ENCODE results near the gene PIAS4. TPM values are rescaled to one million over a fixed set of nuclear protein-coding genes. Genes with fewer than 3 reads are reported as not detected.
"Not testable (repeated sequence)": the region's sequence is repeated elsewhere in the genome, so short reads cannot be mapped to it uniquely, and the experiment has no call there.

The PIAS4 gene
- total and polyA plus RNA-seq, 10 of the 15 experiments (the other 5 are each of a cell fraction or from before 2014, with no cell fraction given): 0.13 to 25.1 (median 11.3) TPM

GRCh38 chr19:3995607-3996006 lies 11.9 kb upstream of the PIAS4 start:
- Histone ChIP-seq H3K27me3 (replicated peaks in 1 of 2; ENCODE audit: control insufficient read depth in 2 of 2, insufficient read depth in 2 of 2, low read length in 1 of 2) (no peaks in the 10 kb centered on the region), H3K79me2 (ENCODE audit: control insufficient read depth, insufficient read depth, low read length) (no peaks in the 10 kb centered on the region), H4K20me1 (ENCODE audit: control insufficient read depth, insufficient read depth) (no peaks in the 10 kb centered on the region), H2AFZ (ENCODE audit: control insufficient read depth, low read depth, low read length) (no peak overlapping the region), H3K4me1 (ENCODE audit: control insufficient read depth, insufficient read depth, low read length) (no peaks in the 10 kb centered on the region), H3K36me3 (ENCODE audit: control insufficient read depth in 2 of 2, insufficient read depth in 2 of 2, low read length in 1 of 2) (no peaks in the 10 kb centered on the region), H3K9ac (ENCODE audit: control insufficient read depth, insufficient read depth, low read length) (no peak overlapping the region), H3K4me3 (no peak overlapping the region), H3K27ac (ENCODE audit: control insufficient read depth, insufficient read depth) (no peak overlapping the region), H3K4me2 (ENCODE audit: control insufficient read depth, insufficient read depth) (no peak overlapping the region), H3K9me3 (replicated peaks; ENCODE audit: control insufficient read depth, insufficient read depth, low read length) (no peaks in the 10 kb centered on the region)
- BruUV-seq (replicated peaks): no TSS peak
- in situ Hi-C loops (cut with MboI): no loop called here
- intact Hi-C loops (cut with micrococcal nuclease; ENCODE audit: unreplicated experiment): no loop called here
- DNase-seq (ENCODE audit: low read depth, low spot score) (no peak), ATAC-seq (no peak), FAIRE-seq (no peak)
- TF ChIP-seq NFYA (IDR thresholded peaks at IDR 0.05; ENCODE audit: borderline replicate concordance, low read depth, low read length) (no peak), NFXL1 (IDR thresholded peaks at IDR 0.05; ENCODE audit: borderline replicate concordance) (no peak), NR2C1 (IDR thresholded peaks at IDR 0.05) (no peak), KLF5 (IDR thresholded peaks at IDR 0.05; ENCODE audit: partially characterized antibody) (no peak)
- ChIA-PET RAD21 (ENCODE audit: unreplicated experiment) (interaction anchor here (1.0 kb wide), 1 partner anchor 10 kb away, joined by 3 read pairs; the partner anchor contains the start of gene EEF2), SMC1A (ENCODE audit: uncharacterized antibody, unreplicated experiment) (no interaction called here), POLR2A (interaction anchor here (0.7 to 1.0 kb wide), 2 partner anchors 11 to 117 kb away, joined by 3 to 6 read pairs; partner anchors contain the start of gene EEF2), CTCF (no interaction called here)
- WGBS (ENCODE audit: insufficient coverage, insufficient replicate concordance, low lambda C conversion rate, missing lambda C conversion rate): 62% methylated on average over 6 of the region's 6 CpGs

GRCh38 chr19:3998667-3999412 lies 8.7 kb upstream of the PIAS4 start:
- BruUV-seq (replicated peaks); H3K27me3 ChIP-seq (replicated peaks in 1 of 2; ENCODE audit: control insufficient read depth in 2 of 2, insufficient read depth in 2 of 2, low read length in 1 of 2); H3K9me3 ChIP-seq (replicated peaks; ENCODE audit: control insufficient read depth, insufficient read depth, low read length); H3K27ac ChIP-seq (ENCODE audit: control insufficient read depth, insufficient read depth); H4K20me1 ChIP-seq (ENCODE audit: control insufficient read depth, insufficient read depth); H3K4me2 ChIP-seq (ENCODE audit: control insufficient read depth, insufficient read depth); H3K9ac ChIP-seq (ENCODE audit: control insufficient read depth, insufficient read depth, low read length); intact Hi-C loops (cut with micrococcal nuclease; ENCODE audit: unreplicated experiment); H3K4me1 ChIP-seq (ENCODE audit: control insufficient read depth, insufficient read depth, low read length); H3K4me3 ChIP-seq; POLR2A ChIA-PET; RAD21 ChIA-PET (ENCODE audit: unreplicated experiment); in situ Hi-C loops (cut with MboI); DNase-seq (ENCODE audit: low read depth, low spot score); H3K36me3 ChIP-seq (ENCODE audit: control insufficient read depth in 2 of 2, insufficient read depth in 2 of 2, low read length in 1 of 2); H2AFZ ChIP-seq (ENCODE audit: control insufficient read depth, low read depth, low read length); ATAC-seq; H3K79me2 ChIP-seq (ENCODE audit: control insufficient read depth, insufficient read depth, low read length); CTCF ChIA-PET; FAIRE-seq: not testable (repeated sequence)
- 76% methylated on average over 23 of the region's 29 CpGs for WGBS (ENCODE audit: insufficient coverage, insufficient replicate concordance, low lambda C conversion rate, missing lambda C conversion rate)
- SMC1A ChIA-PET (ENCODE audit: uncharacterized antibody, unreplicated experiment): interaction anchor here (0.7 kb wide), 1 partner anchor 103 kb away, joined by 3 read pairs; no protein-coding TSS in a partner anchor

- H3K27me3 ChIP-seq (replicated peaks in 1 of 2; ENCODE audit: control insufficient read depth in 2 of 2, insufficient read depth in 2 of 2, low read length in 1 of 2); FAIRE-seq; H3K4me2 ChIP-seq (ENCODE audit: control insufficient read depth, insufficient read depth); H4K20me1 ChIP-seq (ENCODE audit: control insufficient read depth, insufficient read depth); H3K9me3 ChIP-seq (replicated peaks; ENCODE audit: control insufficient read depth, insufficient read depth, low read length); H2AFZ ChIP-seq (ENCODE audit: control insufficient read depth, low read depth, low read length); H3K4me1 ChIP-seq (ENCODE audit: control insufficient read depth, insufficient read depth, low read length); intact Hi-C loops (cut with micrococcal nuclease; ENCODE audit: unreplicated experiment); H3K4me3 ChIP-seq; H3K36me3 ChIP-seq (ENCODE audit: control insufficient read depth in 2 of 2, insufficient read depth in 2 of 2, low read length in 1 of 2); BruUV-seq (replicated peaks); H3K79me2 ChIP-seq (ENCODE audit: control insufficient read depth, insufficient read depth, low read length); ATAC-seq; H3K27ac ChIP-seq (ENCODE audit: control insufficient read depth, insufficient read depth); DNase-seq (ENCODE audit: low read depth, low spot score); in situ Hi-C loops (cut with MboI); H3K9ac ChIP-seq (ENCODE audit: control insufficient read depth, insufficient read depth, low read length): not testable (repeated sequence)
- ChIA-PET POLR2A (interaction anchor here (0.6 to 1.0 kb wide), 4 partner anchors 10 to 266 kb away, joined by 3 to 6 read pairs (median 4); no protein-coding TSS in a partner anchor), RAD21 (ENCODE audit: unreplicated experiment) (interaction anchor here (1.1 to 1.3 kb wide), 2 partner anchors 10 to 139 kb away, joined by 4 to 5 read pairs; no protein-coding TSS in a partner anchor), CTCF (interaction anchor here (0.6 to 1.6 kb wide), 7 partner anchors 13 to 207 kb away, joined by 3 to 8 read pairs (median 3); partner anchors contain the start of gene EEF2), SMC1A (ENCODE audit: uncharacterized antibody, unreplicated experiment) (interaction anchor here (0.6 to 1.1 kb wide), 4 partner anchors 10 to 139 kb away, joined by 3 to 7 read pairs (median 3); partner anchors contain the start of gene EEF2)
- WGBS (ENCODE audit: insufficient coverage, insufficient replicate concordance, low lambda C conversion rate, missing lambda C conversion rate): 87% methylated on average over 5 of the region's 5 CpGs
Observed at GRCh38 chr19:4000798-4001197, 6.7 kb upstream of the PIAS4 start.
